Muscle layer of colon (tissue), 2 donors: ENCODE results near the gene PLXNA1.

Source experiments
- H3K27ac ChIP-seq: one replicate; pipeline ENCODE4 v1.7.0; 2013; ENCODE audit warnings: low read depth, mild to moderate bottlenecking, low read length, moderate library complexity
- H3K27me3 ChIP-seq, 2 donors: one replicate each; pipeline ENCODE4 v1.7.0; 2013; ENCODE audit warnings: low read length in 2 of 2, mild to moderate bottlenecking in 2 of 2; ENCODE audit not compliant: insufficient read depth in 2 of 2, control insufficient read depth in 1 of 2
- H3K36me3 ChIP-seq: one replicate; pipeline ENCODE4 v1.7.0; 2013; ENCODE audit warnings: mild to moderate bottlenecking, low read length; ENCODE audit not compliant: insufficient read depth
- H3K4me1 ChIP-seq: one replicate; pipeline ENCODE4 v1.7.0; 2013; ENCODE audit warnings: mild to moderate bottlenecking, low read length; ENCODE audit not compliant: insufficient read depth
- H3K4me3 ChIP-seq, 2 donors: one replicate each; pipeline ENCODE4 v1.7.0; 2013; ENCODE audit warnings: low read length in 2 of 2, low read depth in 1 of 2, mild to moderate bottlenecking in 1 of 2, moderate library complexity in 1 of 2
- H3K9ac ChIP-seq: one replicate; pipeline ENCODE4 v1.7.0; 2013; ENCODE audit warnings: low read length
- H3K9me3 ChIP-seq: one replicate; pipeline ENCODE4 v1.7.0; 2013; ENCODE audit warnings: mild to moderate bottlenecking, low read length
- donor health status: abdominal sarcoma.
- donor health status: Adenocarcinoma of cecum.

PLXNA1 gene

GRCh38 chr3:127019449-127019848 is 36.5 kb downstream of the PLXNA1 start:
- H3K9me3 ChIP-seq: no peaks in the 10 kb centered on the region
- no peaks in the 10 kb centered on the region for H3K27me3 ChIP-seq
- H3K4me1 ChIP-seq: no peaks in the 10 kb centered on the region
- H3K36me3 ChIP-seq: peaks cover 34% of the 10 kb centered on the region
- H3K27ac ChIP-seq: no peak overlapping the region
- no peak overlapping the region for H3K9ac ChIP-seq
- no peak overlapping the region for H3K4me3 ChIP-seq

- Histone ChIP-seq H3K27ac (no peak overlapping the region), H3K36me3 (peaks cover 34% of the 10 kb centered on the region), H3K9me3 (no peaks in the 10 kb centered on the region), H3K27me3 (no peaks in the 10 kb centered on the region), H3K4me3 (no peak overlapping the region), H3K9ac (no peak overlapping the region), H3K4me1 (no peaks in the 10 kb centered on the region)
Observed at GRCh38 chr3:127020543-127020942, 37.6 kb downstream of the PLXNA1 start.

GRCh38 chr3:127022849-127023248 is 39.9 kb downstream of the PLXNA1 start:
- H3K4me3 ChIP-seq: no peak overlapping the region
- H3K27ac ChIP-seq: no peak overlapping the region
- peaks cover 29% of the 10 kb centered on the region for H3K36me3 ChIP-seq
- H3K27me3 ChIP-seq: no peaks in the 10 kb centered on the region
- H3K9ac ChIP-seq: no peak overlapping the region
- no peaks in the 10 kb centered on the region for H3K4me1 ChIP-seq
- no peaks in the 10 kb centered on the region for H3K9me3 ChIP-seq

- Histone ChIP-seq H3K9me3 (no peaks in the 10 kb centered on the region), H3K9ac (no peak overlapping the region), H3K27me3 (no peaks in the 10 kb centered on the region), H3K27ac (no peak overlapping the region), H3K36me3 (peaks cover 26% of the 10 kb centered on the region), H3K4me3 (no peak overlapping the region), H3K4me1 (no peaks in the 10 kb centered on the region)
Observed at GRCh38 chr3:127025456-127025855, 42.5 kb downstream of the PLXNA1 start.

- Histone ChIP-seq H3K4me3 (no peak overlapping the region), H3K9ac (no peak overlapping the region), H3K4me1 (no peaks in the 10 kb centered on the region), H3K9me3 (no peaks in the 10 kb centered on the region), H3K36me3 (peaks cover 24% of the 10 kb centered on the region), H3K27me3 (no peaks in the 10 kb centered on the region), H3K27ac (no peak overlapping the region)
Observed at GRCh38 chr3:127026036-127026435, 43.1 kb downstream of the PLXNA1 start.

- no peaks in the 10 kb centered on the region for H3K9me3 ChIP-seq
- H3K27ac ChIP-seq: no peak overlapping the region
- no peaks in the 10 kb centered on the region for H3K4me1 ChIP-seq
- no peak overlapping the region for H3K9ac ChIP-seq
- H3K27me3 ChIP-seq: no peaks in the 10 kb centered on the region
- H3K4me3 ChIP-seq: no peak overlapping the region
- peaks cover 20% of the 10 kb centered on the region for H3K36me3 ChIP-seq
Observed at GRCh38 chr3:127026661-127027060, 43.7 kb downstream of the PLXNA1 start.

GRCh38 chr3:127027061-127027735 is 44.3 kb downstream of the PLXNA1 start:
- H3K36me3 ChIP-seq: peaks cover 17% of the 10 kb centered on the region
- no peak overlapping the region for H3K27ac ChIP-seq
- H3K4me1 ChIP-seq: no peaks in the 10 kb centered on the region
- no peaks in the 10 kb centered on the region for H3K27me3 ChIP-seq
- H3K9ac ChIP-seq: no peak overlapping the region
- H3K4me3 ChIP-seq: no peak overlapping the region
- no peaks in the 10 kb centered on the region for H3K9me3 ChIP-seq

GRCh38 chr3:127027811-127028548 is 45.1 kb downstream of the PLXNA1 start:
- Histone ChIP-seq H3K4me3 (no peak overlapping the region), H3K27me3 (no peaks in the 10 kb centered on the region), H3K4me1 (no peaks in the 10 kb centered on the region), H3K9ac (no peak overlapping the region), H3K9me3 (no peaks in the 10 kb centered on the region), H3K36me3 (peaks cover 10% of the 10 kb centered on the region), H3K27ac (no peak overlapping the region)

- H3K27me3 ChIP-seq: no peaks in the 10 kb centered on the region
- H3K9ac ChIP-seq: no peak overlapping the region
- peaks cover 10% of the 10 kb centered on the region for H3K36me3 ChIP-seq
- no peaks in the 10 kb centered on the region for H3K4me1 ChIP-seq
- H3K9me3 ChIP-seq: no peaks in the 10 kb centered on the region
- no peak overlapping the region for H3K27ac ChIP-seq
- H3K4me3 ChIP-seq: no peak overlapping the region
Observed at GRCh38 chr3:127028781-127029657, 46.1 kb downstream of the PLXNA1 start.

GRCh38 chr3:127029658-127030507 is 47.0 kb downstream of the PLXNA1 start:
- H3K4me1 ChIP-seq: no peaks in the 10 kb centered on the region
- no peaks in the 10 kb centered on the region for H3K9me3 ChIP-seq
- peaks cover 10% of the 10 kb centered on the region for H3K36me3 ChIP-seq
- no peak overlapping the region for H3K27ac ChIP-seq
- no peaks in the 10 kb centered on the region for H3K27me3 ChIP-seq
- no peak overlapping the region for H3K4me3 ChIP-seq
- no peak overlapping the region for H3K9ac ChIP-seq
